Measurements from ENCODE around the gene KANK4.

KANK4 gene

GRCh38 chr1:62318756-62319544 lies at the start of gene KANK4:
TSS of gene KANK4 (minus strand) at chr1:62319434. CDS start at chr1:62281564, 37,870 bp downstream.
- ChIA-PET CTCF (no interaction called here), POLR2A (no interaction called here)
- peak; percentile 56 for DNase-seq (ENCODE audit: extremely low spot score)
- no peak for TF ChIP-seq SP1 (IDR thresholded peaks at IDR 0.05)
- no peak for TF ChIP-seq TARDBP (IDR thresholded peaks at IDR 0.05)
- TF ChIP-seq LEF1 (IDR thresholded peaks at IDR 0.05; ENCODE audit: borderline replicate concordance) = no peak
- TF ChIP-seq FOXM1 (IDR thresholded peaks at IDR 0.05; ENCODE audit: borderline replicate concordance) = no peak
- TF ChIP-seq, protein P1, sequence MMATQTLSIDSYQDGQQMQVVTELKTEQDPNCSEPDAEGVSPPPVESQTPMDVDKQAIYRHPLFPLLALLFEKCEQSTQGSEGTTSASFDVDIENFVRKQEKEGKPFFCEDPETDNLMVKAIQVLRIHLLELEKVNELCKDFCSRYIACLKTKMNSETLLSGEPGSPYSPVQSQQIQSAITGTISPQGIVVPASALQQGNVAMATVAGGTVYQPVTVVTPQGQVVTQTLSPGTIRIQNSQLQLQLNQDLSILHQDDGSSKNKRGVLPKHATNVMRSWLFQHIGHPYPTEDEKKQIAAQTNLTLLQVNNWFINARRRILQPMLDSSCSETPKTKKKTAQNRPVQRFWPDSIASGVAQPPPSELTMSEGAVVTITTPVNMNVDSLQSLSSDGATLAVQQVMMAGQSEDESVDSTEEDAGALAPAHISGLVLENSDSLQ (IDR thresholded peaks at IDR 0.05) = no peak
- no peak for TF ChIP-seq ELF4 (IDR thresholded peaks at IDR 0.05)
- no peak for TF ChIP-seq ARNT (IDR thresholded peaks at IDR 0.05)
- TF ChIP-seq CTBP1 (IDR thresholded peaks at IDR 0.05; ENCODE audit: borderline replicate concordance) = no peak
- no peak for TF ChIP-seq FOXA1 (IDR thresholded peaks at IDR 0.05)
- no peak for TF ChIP-seq NFRKB (IDR thresholded peaks at IDR 0.05)
- no peak for TF ChIP-seq SUZ12 (IDR thresholded peaks at IDR 0.05)

DNA sequence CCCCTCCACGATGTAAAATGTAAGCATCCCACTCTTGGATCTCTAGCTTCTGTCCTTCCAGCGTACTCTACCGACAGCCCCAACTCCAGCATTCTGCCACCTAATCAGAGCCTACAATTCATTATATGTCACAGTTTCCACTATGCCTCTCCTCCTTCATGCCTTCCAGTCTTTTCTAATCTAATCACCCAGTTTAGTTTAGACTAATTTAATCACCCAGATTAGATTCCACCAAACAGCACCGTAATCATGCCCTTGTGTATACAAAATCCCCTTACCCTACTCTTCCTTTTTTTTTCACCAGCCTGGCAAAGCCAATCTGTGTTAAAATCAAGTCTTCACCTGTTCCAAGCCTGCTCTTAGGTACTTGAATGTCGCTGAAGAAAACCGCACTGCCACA lies 49.8 kb upstream of the KANK4 start:
- ChIA-PET POLR2A (no interaction called here), CTCF (no interaction called here)
- DNase-seq (ENCODE audit: extremely low spot score) = no peak
- TF ChIP-seq FOXA1 (IDR thresholded peaks at IDR 0.05) (no peak), ARNT (IDR thresholded peaks at IDR 0.05) (no peak), TARDBP (IDR thresholded peaks at IDR 0.05) (no peak), ZNF384 (IDR thresholded peaks at IDR 0.05) (no peak), ELF4 (IDR thresholded peaks at IDR 0.05) (no peak), FOXK2 (IDR thresholded peaks at IDR 0.05) (no peak), LEF1 (IDR thresholded peaks at IDR 0.05; ENCODE audit: borderline replicate concordance) (no peak), NFRKB (IDR thresholded peaks at IDR 0.05) (no peak), FOXM1 (IDR thresholded peaks at IDR 0.05; ENCODE audit: borderline replicate concordance) (no peak), L3MBTL2 (conservative IDR thresholded peaks at IDR 0.05) (no peak), HDGF (IDR thresholded peaks at IDR 0.05; ENCODE audit: borderline replicate concordance) (no peak)
- TF ChIP-seq, protein P1 (IDR thresholded peaks at IDR 0.05) = no peak

DNA sequence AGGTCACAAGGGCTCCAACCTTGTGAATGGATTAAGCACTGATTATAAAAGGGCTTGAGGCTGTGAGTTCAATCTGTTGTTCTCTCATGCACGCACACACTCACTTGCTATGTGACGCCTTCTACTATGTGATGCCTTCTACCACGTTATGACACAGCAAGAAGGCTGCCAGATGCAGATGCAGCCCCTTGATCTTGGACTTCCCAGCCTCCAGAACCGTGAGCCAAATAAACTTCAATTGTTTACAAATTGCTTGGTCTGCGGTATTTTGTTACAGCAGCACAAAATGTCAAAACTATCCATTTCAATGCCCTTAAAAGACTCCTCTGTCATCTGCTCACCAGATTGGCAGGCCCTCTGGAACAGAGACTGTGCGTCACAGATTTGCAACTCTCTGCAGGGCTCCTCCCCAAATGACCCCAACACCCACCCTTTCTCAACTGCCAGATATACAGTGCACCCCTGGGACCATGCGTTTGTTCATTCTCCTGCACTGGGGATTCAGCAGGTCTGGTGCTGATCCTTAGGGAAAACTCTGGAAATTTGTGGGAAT lies 47.8 kb upstream of the KANK4 start:
- CTCF ChIA-PET = no interaction called here
- DNase-seq (ENCODE audit: extremely low spot score) = no peak
- POLR2A ChIA-PET = no interaction called here
- TF ChIP-seq SUZ12 (IDR thresholded peaks at IDR 0.05) (no peak), BHLHE40 (IDR thresholded peaks at IDR 0.05; ENCODE audit: borderline replicate concordance) (no peak), ZNF384 (IDR thresholded peaks at IDR 0.05) (no peak), HDGF (IDR thresholded peaks at IDR 0.05; ENCODE audit: borderline replicate concordance) (no peak), CTBP1 (IDR thresholded peaks at IDR 0.05; ENCODE audit: borderline replicate concordance) (no peak), FOXM1 (IDR thresholded peaks at IDR 0.05; ENCODE audit: borderline replicate concordance) (no peak), ELF4 (IDR thresholded peaks at IDR 0.05) (no peak), SP1 (IDR thresholded peaks at IDR 0.05) (no peak), NFRKB (IDR thresholded peaks at IDR 0.05) (no peak), FOXA1 (IDR thresholded peaks at IDR 0.05) (no peak)
- TF ChIP-seq, protein P1 (IDR thresholded peaks at IDR 0.05) = no peak

- ChIA-PET POLR2A (no interaction called here), CTCF (no interaction called here)
- no peak for DNase-seq (ENCODE audit: extremely low spot score)
- TF ChIP-seq SUZ12 (IDR thresholded peaks at IDR 0.05) = no peak
Measured at GRCh38 chr1:62364721-62365120, 45.5 kb upstream of the KANK4 start.

GRCh38 chr1:62362926-62363325 lies 43.7 kb upstream of the KANK4 start:
- TF ChIP-seq FOXK2 (IDR thresholded peaks at IDR 0.05) (no peak), BHLHE40 (IDR thresholded peaks at IDR 0.05; ENCODE audit: borderline replicate concordance) (no peak), FOXA1 (IDR thresholded peaks at IDR 0.05) (no peak), NFRKB (IDR thresholded peaks at IDR 0.05) (no peak), LEF1 (IDR thresholded peaks at IDR 0.05; ENCODE audit: borderline replicate concordance) (no peak), SUZ12 (IDR thresholded peaks at IDR 0.05) (no peak), FOXM1 (IDR thresholded peaks at IDR 0.05; ENCODE audit: borderline replicate concordance) (no peak), HDGF (IDR thresholded peaks at IDR 0.05; ENCODE audit: borderline replicate concordance) (no peak), ELF4 (IDR thresholded peaks at IDR 0.05) (no peak), SP1 (IDR thresholded peaks at IDR 0.05) (no peak), L3MBTL2 (conservative IDR thresholded peaks at IDR 0.05) (no peak), ARNT (IDR thresholded peaks at IDR 0.05) (no peak), CTBP1 (IDR thresholded peaks at IDR 0.05; ENCODE audit: borderline replicate concordance) (no peak)
- TF ChIP-seq, protein P1 (IDR thresholded peaks at IDR 0.05) = no peak
- ChIA-PET POLR2A (no interaction called here), CTCF (no interaction called here)
- no peak for DNase-seq (ENCODE audit: extremely low spot score)

All from HEK293T (cell line).